K562 (cell line): ENCODE data around the gene RFX3. TPM values are rescaled to one million over a fixed set of nuclear protein-coding genes. Genes with fewer than 3 reads are reported as not detected.
A peak's percentile ranks its signal among the peaks of the same experiment; 100 is the strongest.

Source experiments
- FOXA3 ChIP-seq, 2 experiments: fragments of 450-650 bp in 1 of 2; sonication (generic) in 1 of 2; formaldehyde crosslinking; IDR thresholded peaks in 1 of 2; conservative IDR thresholded peaks in 1 of 2; 2 replicates each; pipeline versions ENCODE4 v1.4.0 to v1.8.0; 2020 to 2022; ENCODE audit warnings: mild to moderate bottlenecking in 2 of 2, missing genetic modification reagents in 1 of 2
- HDAC2 ChIP-seq: fragments of 450-650 bp; IDR thresholded peaks from 2 replicates; pipeline ENCODE4 v1.6.1; 2016; ENCODE audit warnings: mild to moderate bottlenecking
- HIVEP1 ChIP-seq: fragments of 250-450 bp; sonication (Bioruptor Pico); IDR thresholded peaks from 2 replicates; pipeline ENCODE4 v1.4.0; 2020; ENCODE audit warnings: mild to moderate bottlenecking
- KDM1A ChIP-seq, 2 experiments: fragments of 450-650 bp; IDR thresholded peaks; 2 replicates each; pipeline ENCODE4 v1.6.1; 2016; ENCODE audit warnings: mild to moderate bottlenecking in 2 of 2
- POLR2AphosphoS2 ChIP-seq: IDR thresholded peaks from 2 replicates; pipeline ENCODE4 v1.6.1; 2012; ENCODE audit warnings: low read length, improper control_type of control experiment
- RNF219 ChIP-seq: fragments of 250-450 bp; sonication (Bioruptor Pico); IDR thresholded peaks from 2 replicates; pipeline ENCODE4 v1.5.0; 2022; ENCODE audit warnings: mild to moderate bottlenecking
- SMARCA5 ChIP-seq: fragments of 450-650 bp; IDR thresholded peaks from 2 replicates; pipeline ENCODE4 v1.6.1; 2016
- YBX1 ChIP-seq: fragments of 450-650 bp; IDR thresholded peaks from 2 replicates; pipeline ENCODE4 v1.7.1; 2016; ENCODE audit warnings: mild to moderate bottlenecking
- ZBTB33 ChIP-seq: sonication (generic); formaldehyde crosslinking; IDR thresholded peaks from 2 replicates; pipeline ENCODE4 v1.8.1; 2023; ENCODE audit warnings: mild to moderate bottlenecking, missing genetic modification reagents
- ZBTB7A ChIP-seq: IDR thresholded peaks from 2 replicates; pipeline ENCODE4 v1.6.1; 2011; ENCODE audit warnings: low read depth, mild to moderate bottlenecking, low read length, moderate library complexity, borderline replicate concordance; ENCODE audit not compliant: control insufficient read depth
- ZC3H4 ChIP-seq: sonication (generic); formaldehyde crosslinking; IDR thresholded peaks from 2 replicates; pipeline ENCODE4 v1.9.0; 2021; ENCODE audit warnings: missing genetic modification reagents, borderline replicate concordance
- ZFP36 ChIP-seq: fragments of 150-350 bp; IDR thresholded peaks from 2 replicates; pipeline ENCODE4 v1.6.1; 2018; ENCODE audit warnings: low read length, low read depth; ENCODE audit not compliant: partially characterized antibody
- ZNF384 ChIP-seq: IDR thresholded peaks from 2 replicates; pipeline ENCODE4 v1.6.1; 2012; ENCODE audit warnings: low read depth, low read length, improper control_type of control experiment
- ZNF609 ChIP-seq: sonication (generic); formaldehyde crosslinking; IDR thresholded peaks from 2 replicates; pipeline ENCODE4 v1.8.1; 2023; ENCODE audit warnings: missing genetic modification reagents, mild to moderate bottlenecking, borderline replicate concordance
- ZNF785 ChIP-seq: fragments of 250-450 bp; sonication (Bioruptor Pico); IDR thresholded peaks from 2 replicates; pipeline ENCODE4 v1.4.0; 2020; ENCODE audit warnings: mild to moderate bottlenecking
- polyA plus RNA-seq, 8 experiments: library from polyadenylated mRNA; depleted of rRNA in 4 of 8; stranded (reverse) in 5 of 8; unstranded in 3 of 8; fragments of >200 nt; fragmentation: Nextera tagmentation in 2 of 8; fragmentation: Illumina TruSeq in 1 of 8; extraction: Ambion mirVana in 2 of 8; extraction: Trizol in 1 of 8; gene quantifications; 2 replicates each; pipeline versions ENCODE4 v1.2.1 to v1.2.3, GENCODE V29; 2011 to 2014; ENCODE audit warnings: inconsistent platforms in 1 of 8, missing spikeins in 1 of 8
- total RNA-seq, 7 experiments: library from RNA; depleted of rRNA in 6 of 7; stranded (reverse); fragments of >200 nt in 6 of 7; fragmentation: Illumina TruSeq in 2 of 7; extraction: Trizol in 2 of 7; gene quantifications; 2 replicates each; pipeline versions ENCODE4 v1.2.1 to v1.2.3, GENCODE V29; 2011 to 2021; ENCODE audit warnings: low replicate concordance in 1 of 7
- TF ChIP-seq, protein P1 (sequence below): fragments of 450-650 bp; IDR thresholded peaks from 2 replicates; pipeline ENCODE4 v1.6.1; 2016; ENCODE audit warnings: mild to moderate bottlenecking

The RFX3 gene
- total and polyA plus RNA-seq, 9 of the 15 experiments (the other 6 are each of a cell fraction or from before 2014, with no cell fraction given), result 0.86 to 4.9 (median 2.0) TPM

DNA sequence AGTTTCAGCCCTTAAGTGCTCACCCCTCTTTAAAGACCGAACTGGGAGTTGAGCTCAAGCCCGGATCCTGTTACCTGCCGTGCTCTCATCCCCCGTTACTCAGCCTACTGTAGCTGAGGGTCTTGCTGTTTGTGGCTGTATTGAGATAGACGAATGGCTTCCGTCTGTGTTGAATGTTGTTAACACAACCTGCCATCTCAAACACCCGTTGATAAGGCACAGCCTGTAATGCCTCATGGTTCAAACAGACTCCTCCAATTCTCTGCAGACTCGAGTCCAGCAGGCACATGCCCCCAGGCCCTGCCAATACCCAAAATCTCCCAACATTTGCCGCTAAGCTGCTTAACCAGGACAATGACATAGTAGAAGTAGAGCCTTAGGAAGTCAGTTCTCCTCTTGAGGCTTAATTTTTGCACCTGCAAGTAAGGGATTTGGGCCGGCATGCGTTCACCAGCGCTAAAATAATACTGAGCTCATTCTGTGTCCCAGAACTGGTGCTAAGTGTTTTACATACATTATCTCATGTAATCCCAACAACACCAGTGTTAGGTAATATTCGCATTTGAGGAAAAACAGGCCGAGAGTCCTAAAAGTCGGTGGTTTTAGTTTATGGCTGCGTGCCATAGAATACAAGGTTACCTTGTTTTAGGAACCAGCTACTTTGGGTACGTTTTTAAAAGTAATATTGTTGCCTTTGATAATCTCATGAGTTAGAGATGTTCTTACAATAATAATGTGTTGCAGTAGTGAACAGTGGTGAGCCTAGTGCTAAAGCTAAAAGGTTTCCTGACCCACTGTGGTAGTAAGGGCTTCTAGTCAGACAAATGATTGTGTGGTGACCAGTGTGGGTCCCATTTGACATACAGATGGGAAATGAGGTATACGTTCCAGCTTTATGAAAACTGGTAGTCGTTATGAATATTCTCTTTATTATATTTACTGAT, 1.5 kb upstream of the RFX3 start (continued):
- no peak for TF ChIP-seq ZNF609
- peak; percentile 21; the same call in 1 of the 2 replicates for TF ChIP-seq ZC3H4 (CRISPR knock-in tag)
- TF ChIP-seq, protein P1, sequence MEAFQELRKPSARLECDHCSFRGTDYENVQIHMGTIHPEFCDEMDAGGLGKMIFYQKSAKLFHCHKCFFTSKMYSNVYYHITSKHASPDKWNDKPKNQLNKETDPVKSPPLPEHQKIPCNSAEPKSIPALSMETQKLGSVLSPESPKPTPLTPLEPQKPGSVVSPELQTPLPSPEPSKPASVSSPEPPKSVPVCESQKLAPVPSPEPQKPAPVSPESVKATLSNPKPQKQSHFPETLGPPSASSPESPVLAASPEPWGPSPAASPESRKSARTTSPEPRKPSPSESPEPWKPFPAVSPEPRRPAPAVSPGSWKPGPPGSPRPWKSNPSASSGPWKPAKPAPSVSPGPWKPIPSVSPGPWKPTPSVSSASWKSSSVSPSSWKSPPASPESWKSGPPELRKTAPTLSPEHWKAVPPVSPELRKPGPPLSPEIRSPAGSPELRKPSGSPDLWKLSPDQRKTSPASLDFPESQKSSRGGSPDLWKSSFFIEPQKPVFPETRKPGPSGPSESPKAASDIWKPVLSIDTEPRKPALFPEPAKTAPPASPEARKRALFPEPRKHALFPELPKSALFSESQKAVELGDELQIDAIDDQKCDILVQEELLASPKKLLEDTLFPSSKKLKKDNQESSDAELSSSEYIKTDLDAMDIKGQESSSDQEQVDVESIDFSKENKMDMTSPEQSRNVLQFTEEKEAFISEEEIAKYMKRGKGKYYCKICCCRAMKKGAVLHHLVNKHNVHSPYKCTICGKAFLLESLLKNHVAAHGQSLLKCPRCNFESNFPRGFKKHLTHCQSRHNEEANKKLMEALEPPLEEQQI, result no peak
- no peak for TF ChIP-seq HIVEP1 (CRISPR knock-in tag)
- TF ChIP-seq ZBTB33, result no peak
- TF ChIP-seq SMARCA5, result no peak
- TF ChIP-seq ZNF785, result no peak
- no peak for TF ChIP-seq ZBTB7A
- TF ChIP-seq YBX1, result no peak
- TF ChIP-seq FOXA3 (CRISPR knock-in tag; conservative IDR thresholded peaks at IDR 0.05 in 1 of 2, IDR thresholded peaks at IDR 0.05 in 1 of 2), result no peak
- TF ChIP-seq ZFP36, result no peak
- TF ChIP-seq POLR2AphosphoS2, result peak; percentile 53; the same call in 1 of the 2 replicates
- no peak for TF ChIP-seq KDM1A (IDR thresholded peaks at IDR 0.05)
- TF ChIP-seq RNF219 (CRISPR knock-in tag), result no peak
- TF ChIP-seq ZNF384, result no peak
- no peak for TF ChIP-seq HDAC2
